Measurements from ENCODE around the gene POLR1A.
A peak's percentile ranks its signal among the peaks of the same experiment; 100 is the strongest.

POLR1A gene

GRCh38 chr2:86094229-86094628 is 11.5 kb downstream of the POLR1A start:
- DNase-seq: no peak

DNA sequence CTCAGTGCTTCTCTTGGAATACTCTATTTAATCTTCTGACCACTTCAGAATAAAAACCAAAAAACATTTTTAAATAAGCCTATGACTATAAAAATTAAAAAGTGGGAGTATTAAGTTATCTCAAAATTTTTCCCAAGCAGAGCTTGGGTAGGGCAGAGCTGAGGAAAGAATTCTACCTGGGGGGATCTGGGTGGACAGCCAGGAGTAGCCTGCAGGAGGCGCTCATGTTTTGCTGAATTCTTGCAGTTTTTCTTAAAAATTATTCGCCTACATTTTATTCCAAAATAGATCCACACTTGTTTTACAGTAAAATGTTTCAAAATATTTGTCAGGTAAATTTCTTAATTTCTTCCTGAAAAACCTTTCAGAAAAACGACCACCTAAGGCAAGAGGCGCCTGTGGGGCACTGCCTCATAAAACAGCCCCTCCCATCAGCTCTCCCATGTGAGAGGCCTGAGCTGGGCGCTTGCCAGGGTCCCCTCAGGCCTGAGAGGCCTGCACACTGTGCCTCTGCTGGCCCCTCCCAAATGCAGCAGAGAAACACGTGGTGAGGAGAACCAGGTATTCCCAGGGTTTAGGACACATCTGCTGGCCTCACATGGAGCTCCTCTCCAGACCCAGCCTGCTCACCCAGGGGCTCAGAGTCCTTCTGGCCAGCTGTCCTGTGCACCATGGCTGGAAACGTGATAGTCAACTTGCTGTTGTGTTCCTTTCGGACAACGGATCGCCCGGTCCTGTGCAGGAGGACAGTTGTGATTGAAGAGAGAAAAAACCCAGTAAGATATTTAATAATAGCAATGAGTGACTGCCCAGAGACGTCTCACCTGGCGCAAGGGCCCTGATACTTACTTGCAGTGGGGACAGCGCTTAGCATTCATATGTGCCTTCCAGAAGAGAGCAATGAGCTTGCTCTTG is 17.5 kb downstream of the POLR1A start:
- no peak for DNase-seq

GRCh38 chr2:86082756-86083155 is 22.9 kb downstream of the POLR1A start:
- DNase-seq: no peak

- no peak for DNase-seq
Measured at GRCh38 chr2:86081724-86082123, 24.0 kb downstream of the POLR1A start.

- DNase-seq: peak; percentile 22 to 67
Measured at GRCh38 chr2:86079981-86080911, 25.4 kb downstream of the POLR1A start.

GRCh38 chr2:86078774-86079545 is 26.7 kb downstream of the POLR1A start:
- peak in 1 of 2 donors; percentile 71 for DNase-seq

GRCh38 chr2:86075886-86076285 is 29.8 kb downstream of the POLR1A start:
- no peak for DNase-seq

- no peak for DNase-seq
Measured at GRCh38 chr2:86074811-86075210, 30.9 kb downstream of the POLR1A start.

- no peak for DNase-seq
Measured at GRCh38 chr2:86074256-86074655, 31.4 kb downstream of the POLR1A start.

GRCh38 chr2:86073225-86073624 is 32.5 kb downstream of the POLR1A start:
- no peak for DNase-seq

- DNase-seq: no peak
Measured at GRCh38 chr2:86072271-86072858, 33.3 kb downstream of the POLR1A start.

DNA sequence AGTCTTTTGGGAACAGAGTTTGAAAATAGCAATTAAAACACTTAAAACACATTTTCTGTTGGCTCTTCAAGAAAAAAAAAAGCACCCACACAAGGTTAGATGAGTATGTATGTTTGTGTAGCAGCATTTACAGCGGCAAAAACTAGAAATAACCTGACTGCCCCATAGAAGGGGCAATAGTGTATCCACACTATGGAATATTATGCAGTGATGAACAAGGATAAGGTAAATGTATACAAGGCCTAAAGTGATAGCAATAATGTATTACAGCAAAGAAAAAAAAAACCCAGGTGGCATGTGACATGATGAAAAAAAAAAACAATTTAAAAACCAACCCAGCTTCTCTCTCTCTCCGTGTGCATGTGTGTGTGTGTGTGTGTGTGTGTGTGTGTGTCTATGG is 34.8 kb downstream of the POLR1A start:
- no peak for DNase-seq

- DNase-seq: no peak
Measured at GRCh38 chr2:86069783-86070339, 35.8 kb downstream of the POLR1A start.

DNA sequence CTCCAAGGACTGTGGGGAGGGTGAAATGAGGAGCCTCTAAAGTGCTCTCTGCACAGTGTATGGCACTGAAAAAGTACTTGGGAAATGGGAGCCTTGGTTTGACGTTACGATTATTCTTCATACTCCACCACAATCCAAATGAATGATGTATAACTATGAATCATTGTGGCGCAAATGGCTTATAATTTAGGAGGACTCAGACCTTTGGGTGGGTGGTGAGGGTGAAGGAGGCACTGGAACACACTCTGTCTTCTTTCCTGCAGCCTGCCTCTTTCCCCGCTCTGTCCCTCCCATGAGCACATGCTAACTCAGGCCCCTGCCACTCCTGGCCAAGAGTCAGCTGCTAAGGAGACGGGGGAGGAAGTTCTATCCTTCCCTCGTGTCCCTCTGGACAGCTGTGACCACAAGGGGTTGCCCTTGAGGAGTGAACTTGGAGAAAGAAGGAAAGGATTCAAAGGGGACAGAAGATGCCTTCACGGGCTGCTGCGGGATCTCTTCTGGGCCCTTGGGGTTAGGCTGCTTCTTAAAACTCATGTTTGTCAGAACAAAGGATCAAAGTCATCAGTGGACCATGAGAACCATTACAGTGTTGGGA is 36.5 kb downstream of the POLR1A start:
- no peak for DNase-seq

- DNase-seq: no peak
Measured at GRCh38 chr2:86068648-86069047, 37.0 kb downstream of the POLR1A start.

DNA sequence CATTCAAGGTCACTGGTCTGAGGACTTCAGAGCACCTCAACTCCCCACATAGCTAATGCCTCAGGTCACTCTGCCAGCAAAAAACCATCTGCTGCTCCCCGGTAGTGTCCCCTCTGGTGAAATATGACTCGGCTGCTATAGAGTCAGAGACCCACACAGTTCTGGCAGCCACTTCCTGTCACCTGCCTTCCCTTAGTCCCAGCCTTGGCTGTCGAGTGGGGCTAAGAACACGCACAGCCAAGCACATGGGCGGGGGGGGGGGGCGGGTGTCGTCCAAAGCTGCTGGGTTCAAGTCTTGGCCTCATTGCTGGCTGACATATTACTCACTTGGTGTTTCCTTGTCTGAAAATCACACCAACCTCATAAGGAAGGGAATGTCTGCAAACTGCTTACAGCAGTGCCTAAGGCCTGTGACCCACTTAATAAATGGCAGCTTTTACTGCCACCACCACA is 37.5 kb downstream of the POLR1A start:
- no peak for DNase-seq

- DNase-seq: no peak
Measured at GRCh38 chr2:86066915-86067314, 38.8 kb downstream of the POLR1A start.

GRCh38 chr2:86066007-86066578 is 39.6 kb downstream of the POLR1A start:
- no peak for DNase-seq

DNA sequence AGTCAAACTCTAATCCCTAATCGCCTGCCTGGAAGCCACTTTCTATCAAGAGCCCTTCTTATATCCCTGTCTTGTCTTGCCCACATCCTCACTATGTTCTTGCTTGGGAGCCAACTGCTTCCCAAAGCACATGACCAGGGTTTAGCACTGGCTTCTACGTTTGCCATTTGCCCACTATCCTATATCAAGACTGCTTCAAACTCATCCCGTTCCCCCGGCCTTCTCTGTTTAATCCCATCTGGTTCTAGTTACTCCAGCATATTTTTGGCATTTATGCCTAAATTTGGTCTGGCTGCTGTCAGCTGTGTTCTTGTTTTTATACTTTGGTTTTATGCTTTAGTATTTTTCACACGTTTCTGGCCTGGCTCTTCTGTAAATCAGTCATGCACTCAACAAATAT is 40.2 kb downstream of the POLR1A start:
- DNase-seq: no peak

- DNase-seq: no peak
Measured at GRCh38 chr2:86064006-86064405, 41.7 kb downstream of the POLR1A start.

DNA sequence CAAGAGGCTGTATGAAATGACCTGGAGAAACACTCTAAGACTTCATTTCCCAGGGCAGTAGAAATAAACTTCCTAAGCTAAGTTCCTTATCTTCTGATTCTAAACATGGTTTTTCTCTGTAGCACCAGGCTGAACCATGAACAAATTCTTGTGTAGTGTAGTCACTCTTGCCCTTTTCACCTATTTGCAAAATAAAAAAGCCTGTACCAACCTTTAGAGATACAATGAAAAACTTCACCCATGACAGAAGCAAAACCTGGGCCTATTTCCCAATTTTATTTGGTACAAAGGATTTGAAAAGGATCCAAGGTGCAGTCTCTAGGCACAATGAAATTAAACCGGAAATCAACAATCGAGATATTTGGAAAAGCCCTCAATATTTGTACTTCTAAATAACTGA is 43.6 kb downstream of the POLR1A start:
- no peak for DNase-seq
